Measurements from ENCODE around the gene PADI6. TPM values are rescaled to one million over a fixed set of nuclear protein-coding genes. Genes with fewer than 3 reads are reported as not detected.

PADI6 gene
- total RNA-seq, 1 donor from 2014 or later = 0.72 TPM

GRCh38 chr1:17356387-17357026 is 15.5 kb upstream of the PADI6 start:
- no peak for DNase-seq (ENCODE audit: low spot score)

GRCh38 chr1:17358557-17358956 is 13.4 kb upstream of the PADI6 start:
- DNase-seq (ENCODE audit: low spot score) = no peak

GRCh38 chr1:17359031-17359430 is 13.0 kb upstream of the PADI6 start:
- DNase-seq (ENCODE audit: low spot score) = no peak

GRCh38 chr1:17359808-17360207 is 12.2 kb upstream of the PADI6 start:
- DNase-seq (ENCODE audit: low spot score) = no peak

- DNase-seq (ENCODE audit: low spot score) = no peak
These were observed 11.6 kb upstream of the PADI6 start for GRCh38 chr1:17360272-17360956.

GRCh38 chr1:17361687-17362086 is 10.3 kb upstream of the PADI6 start:
- DNase-seq (ENCODE audit: low spot score) = no peak

- no peak for DNase-seq (ENCODE audit: low spot score)
These were observed 8.6 kb upstream of the PADI6 start for GRCh38 chr1:17363351-17363750.

- DNase-seq (ENCODE audit: low spot score) = no peak
These were observed 8.2 kb upstream of the PADI6 start for GRCh38 chr1:17363771-17364170.

- no peak for DNase-seq (ENCODE audit: low spot score)
These were observed 6.7 kb upstream of the PADI6 start for GRCh38 chr1:17365293-17365692.

- DNase-seq (ENCODE audit: low spot score) = no peak
These were observed 2.5 kb upstream of the PADI6 start for GRCh38 chr1:17369466-17369865.

GRCh38 chr1:17370618-17371017 is 1.4 kb upstream of the PADI6 start:
- DNase-seq (ENCODE audit: low spot score) = no peak

GRCh38 chr1:17372955-17373354 is 959 bp downstream of the PADI6 start:
- no peak for DNase-seq (ENCODE audit: low spot score)

- DNase-seq (ENCODE audit: low spot score) = no peak
These were observed 3.7 kb downstream of the PADI6 start for GRCh38 chr1:17375651-17376050.

GRCh38 chr1:17377325-17377953 is 5.4 kb downstream of the PADI6 start:
- DNase-seq (ENCODE audit: low spot score) = no peak

- DNase-seq (ENCODE audit: low spot score) = no peak
These were observed 9.2 kb downstream of the PADI6 start for GRCh38 chr1:17381161-17381560.

GRCh38 chr1:17392199-17392740 is 20.3 kb downstream of the PADI6 start:
- DNase-seq (ENCODE audit: low spot score) = no peak

- DNase-seq (ENCODE audit: low spot score) = no peak
These were observed 21.2 kb downstream of the PADI6 start for GRCh38 chr1:17393230-17393629.

GRCh38 chr1:17397910-17398695 is 26.1 kb downstream of the PADI6 start:
- DNase-seq (ENCODE audit: low spot score) = no peak

- DNase-seq (ENCODE audit: low spot score) = no peak
These were observed 28.8 kb downstream of the PADI6 start for GRCh38 chr1:17400725-17401341.

GRCh38 chr1:17401841-17402240 is 29.8 kb downstream of the PADI6 start:
- no peak for DNase-seq (ENCODE audit: low spot score)

GRCh38 chr1:17403081-17403480 is 31.1 kb downstream of the PADI6 start:
- no peak for DNase-seq (ENCODE audit: low spot score)

Data from umbilical cord (tissue), 2 donors.